ENCODE measurements around the gene TRPC1. TPM values are rescaled to one million over a fixed set of nuclear protein-coding genes. Genes with fewer than 3 reads are reported as not detected.

The TRPC1 gene
- total RNA-seq, 1 donor = 19.9 TPM

- no peaks in the 10 kb centered on the region for H3K36me3 ChIP-seq (ENCODE audit: insufficient read depth, low read length)
- H3K27me3 ChIP-seq (ENCODE audit: insufficient read depth, low read length) = no peaks in the 10 kb centered on the region
- H3K4me1 ChIP-seq (ENCODE audit: insufficient read depth, low read length) = peaks cover 10% of the 10 kb centered on the region
- no peak overlapping the region for H3K27ac ChIP-seq (ENCODE audit: low read depth, low read length)
- peak overlapping the region; percentile 94 for H3K4me2 ChIP-seq (ENCODE audit: insufficient read depth, low read length)
- H2AFZ ChIP-seq (ENCODE audit: low read length) = peak overlapping the region; percentile 88
- H3K9me3 ChIP-seq (ENCODE audit: low read depth, low read length) = no peaks in the 10 kb centered on the region
- peak overlapping the region; percentile 91 for H3K4me3 ChIP-seq (ENCODE audit: insufficient read depth, low read length)
- no peaks in the 10 kb centered on the region for H4K20me1 ChIP-seq (ENCODE audit: insufficient read depth, low read length)
- DNase-seq (ENCODE audit: insufficient read length, low spot score, missing footprints) = no peak
- peaks cover 12% of the 10 kb centered on the region for H3K79me2 ChIP-seq (ENCODE audit: insufficient read depth, low read length)
- TF ChIP-seq CTCF (IDR thresholded peaks at IDR 0.05; ENCODE audit: extremely low read depth, low read depth, low read length) = no peak
Observed at GRCh38 chr3:142723665-142723967, 218 bp upstream of the TRPC1 start.

- H3K79me2 ChIP-seq (ENCODE audit: insufficient read depth, low read length) = peaks cover 15% of the 10 kb centered on the region
- no peaks in the 10 kb centered on the region for H3K27me3 ChIP-seq (ENCODE audit: insufficient read depth, low read length)
- peak overlapping the region; percentile 94 for H3K4me2 ChIP-seq (ENCODE audit: insufficient read depth, low read length)
- peaks cover 10% of the 10 kb centered on the region for H3K4me1 ChIP-seq (ENCODE audit: insufficient read depth, low read length)
- peak overlapping the region; percentile 97 for H2AFZ ChIP-seq (ENCODE audit: low read length)
- H3K4me3 ChIP-seq (ENCODE audit: insufficient read depth, low read length) = peak overlapping the region; percentile 91
- peak overlapping the region; percentile 71 for H3K27ac ChIP-seq (ENCODE audit: low read depth, low read length)
- H3K36me3 ChIP-seq (ENCODE audit: insufficient read depth, low read length) = no peaks in the 10 kb centered on the region
- H4K20me1 ChIP-seq (ENCODE audit: insufficient read depth, low read length) = no peaks in the 10 kb centered on the region
- DNase-seq (ENCODE audit: insufficient read length, low spot score, missing footprints) = peak; percentile 85
- no peak for TF ChIP-seq CTCF (IDR thresholded peaks at IDR 0.05; ENCODE audit: extremely low read depth, low read depth, low read length)
- no peaks in the 10 kb centered on the region for H3K9me3 ChIP-seq (ENCODE audit: low read depth, low read length)
Observed at GRCh38 chr3:142724682-142725356, 985 bp downstream of the TRPC1 start.

- peak overlapping the region; percentile 94 for H3K4me2 ChIP-seq (ENCODE audit: insufficient read depth, low read length)
- H3K36me3 ChIP-seq (ENCODE audit: insufficient read depth, low read length) = no peaks in the 10 kb centered on the region
- H2AFZ ChIP-seq (ENCODE audit: low read length) = peak overlapping the region; percentile 97
- no peak for DNase-seq (ENCODE audit: insufficient read length, low spot score, missing footprints)
- H3K27ac ChIP-seq (ENCODE audit: low read depth, low read length) = no peak overlapping the region
- no peaks in the 10 kb centered on the region for H3K27me3 ChIP-seq (ENCODE audit: insufficient read depth, low read length)
- H3K9me3 ChIP-seq (ENCODE audit: low read depth, low read length) = no peaks in the 10 kb centered on the region
- H3K4me1 ChIP-seq (ENCODE audit: insufficient read depth, low read length) = peaks cover 10% of the 10 kb centered on the region
- peaks cover 15% of the 10 kb centered on the region for H3K79me2 ChIP-seq (ENCODE audit: insufficient read depth, low read length)
- H3K4me3 ChIP-seq (ENCODE audit: insufficient read depth, low read length) = peak overlapping the region; percentile 91
- TF ChIP-seq CTCF (IDR thresholded peaks at IDR 0.05; ENCODE audit: extremely low read depth, low read depth, low read length) = no peak
- H4K20me1 ChIP-seq (ENCODE audit: insufficient read depth, low read length) = no peaks in the 10 kb centered on the region
Observed at GRCh38 chr3:142725357-142725739, 1.5 kb downstream of the TRPC1 start.

- H3K27me3 ChIP-seq (ENCODE audit: insufficient read depth, low read length) = no peaks in the 10 kb centered on the region
- no peak overlapping the region for H3K4me2 ChIP-seq (ENCODE audit: insufficient read depth, low read length)
- H3K4me3 ChIP-seq (ENCODE audit: insufficient read depth, low read length) = no peak overlapping the region
- no peak for TF ChIP-seq CTCF (IDR thresholded peaks at IDR 0.05; ENCODE audit: extremely low read depth, low read depth, low read length)
- no peak overlapping the region for H2AFZ ChIP-seq (ENCODE audit: low read length)
- no peaks in the 10 kb centered on the region for H3K36me3 ChIP-seq (ENCODE audit: insufficient read depth, low read length)
- peaks cover 15% of the 10 kb centered on the region for H3K79me2 ChIP-seq (ENCODE audit: insufficient read depth, low read length)
- H4K20me1 ChIP-seq (ENCODE audit: insufficient read depth, low read length) = no peaks in the 10 kb centered on the region
- H3K4me1 ChIP-seq (ENCODE audit: insufficient read depth, low read length) = peaks cover 10% of the 10 kb centered on the region
- H3K27ac ChIP-seq (ENCODE audit: low read depth, low read length) = no peak overlapping the region
- no peak for DNase-seq (ENCODE audit: insufficient read length, low spot score, missing footprints)
- H3K9me3 ChIP-seq (ENCODE audit: low read depth, low read length) = no peaks in the 10 kb centered on the region
Observed at GRCh38 chr3:142726017-142726416, 2.2 kb downstream of the TRPC1 start.

Measured in osteoblast (primary cell).